GM18870 (cell line): ENCODE results near the gene WASHC4.

Experiments used
- ATAC-seq: cut with Tn5 transposase; IDR thresholded peaks from one replicate; pipeline ENCODE4 v1.9.1; 2021; ENCODE audit warnings: moderate library complexity; ENCODE audit not compliant: unreplicated experiment

WASHC4 gene

GRCh38 chr12:105205322-105206048 is 98.0 kb downstream of the WASHC4 start:
- ATAC-seq = no peak

GRCh38 chr12:105206686-105207374 is 99.3 kb downstream of the WASHC4 start:
- no peak for ATAC-seq

- no peak for ATAC-seq
Measured at GRCh38 chr12:105209091-105209490, 101.6 kb downstream of the WASHC4 start.

- no peak for ATAC-seq
Measured at GRCh38 chr12:105212438-105212837, 104.9 kb downstream of the WASHC4 start.

- ATAC-seq = no peak
Measured at GRCh38 chr12:105214148-105214547, 106.6 kb downstream of the WASHC4 start.

- ATAC-seq = no peak
Measured at GRCh38 chr12:105214670-105215375, 107.3 kb downstream of the WASHC4 start.

GRCh38 chr12:105218434-105218833 is 110.9 kb downstream of the WASHC4 start:
- no peak for ATAC-seq
